Liver (tissue), 2 donors: Measurements from ENCODE around the gene SP140L.
"Not testable (repeated sequence)": the region's sequence is repeated elsewhere in the genome, so short reads cannot be mapped to it uniquely, and the experiment has no call there.

Experiments
- CTCF ChIP-seq: fragments of 150-350 bp; IDR thresholded peaks from 2 replicates; pipeline ENCODE4 v1.5.1; 2017; ENCODE audit warnings: improper control_type of control experiment, low read depth, low read length; ENCODE audit not compliant: missing input control
- ZBTB33 ChIP-seq: IDR thresholded peaks from 2 replicates; pipeline ENCODE4 v1.6.1; 2016; ENCODE audit warnings: antibody characterized with exemption
- donor health status: healthy.

GRCh38 chr2:230310792-230311191, 16.2 kb upstream of the SP140L start:
- not testable (repeated sequence) for TF ChIP-seq CTCF, ZBTB33
